H9 (cell line): ENCODE results near the gene PTN. TPM values are rescaled to one million over a fixed set of nuclear protein-coding genes. Genes with fewer than 3 reads are reported as not detected.

Source experiments
- DNase-seq: peaks from one replicate; pipeline ENCODE4 v3.0.0-alpha.2; 2017
- H2AFZ ChIP-seq: one replicate; pipeline ENCODE4 v1.6.1; 2013; ENCODE audit warnings: mild to moderate bottlenecking, low read length, control low read depth, moderate library complexity
- H2AK5ac ChIP-seq: 2 replicates; pipeline ENCODE4 v1.6.1; 2013; ENCODE audit warnings: low read length, control low read depth, mixed read lengths; ENCODE audit not compliant: insufficient read length
- H2BK120ac ChIP-seq: one replicate; pipeline ENCODE4 v1.6.1; 2013; ENCODE audit warnings: low read depth, mild to moderate bottlenecking, low read length, control low read depth, inconsistent platforms; ENCODE audit not compliant: poor library complexity, severe bottlenecking
- H2BK12ac ChIP-seq: 2 replicates; pipeline ENCODE4 v1.6.1; 2013; ENCODE audit warnings: low read length, control low read depth, mixed read lengths, low read depth; ENCODE audit not compliant: insufficient read length
- H2BK15ac ChIP-seq: 2 replicates; pipeline ENCODE4 v1.6.1; 2013; ENCODE audit warnings: low read depth, low read length, control low read depth
- H2BK20ac ChIP-seq: one replicate; pipeline ENCODE4 v1.6.1; 2013; ENCODE audit warnings: low read depth, mild to moderate bottlenecking, low read length, control low read depth, inconsistent platforms; ENCODE audit not compliant: poor library complexity, severe bottlenecking
- H2BK5ac ChIP-seq: 2 replicates; pipeline ENCODE4 v1.6.1; 2013; ENCODE audit warnings: low read length, control low read depth, mixed read lengths; ENCODE audit not compliant: insufficient read length
- H3K14ac ChIP-seq: 2 replicates; pipeline ENCODE4 v1.6.1; 2013; ENCODE audit warnings: low read length, control low read depth; ENCODE audit not compliant: insufficient read depth
- H3K18ac ChIP-seq: 2 replicates; pipeline ENCODE4 v1.6.1; 2013; ENCODE audit warnings: low read depth, mild to moderate bottlenecking, mixed read lengths, low read length, control low read depth; ENCODE audit not compliant: insufficient read length
- H3K23ac ChIP-seq: 2 replicates; pipeline ENCODE4 v1.6.1; 2013; ENCODE audit warnings: low read length, control low read depth, mixed read lengths, low read depth; ENCODE audit not compliant: insufficient read length
- H3K23me2 ChIP-seq: 2 replicates; pipeline ENCODE4 v1.6.1; 2013; ENCODE audit warnings: low read depth, mild to moderate bottlenecking, mixed read lengths, low read length, control low read depth; ENCODE audit not compliant: insufficient read length, poor library complexity, severe bottlenecking
- H3K27ac ChIP-seq: 2 replicates; pipeline ENCODE4 v1.5.1; 2013; ENCODE audit warnings: low read length, control low read depth, mixed read lengths, low read depth; ENCODE audit not compliant: insufficient read length
- H3K27me3 ChIP-seq: 2 replicates; pipeline ENCODE4 v1.6.1; 2013; ENCODE audit warnings: low read length, control low read depth, inconsistent platforms; ENCODE audit not compliant: insufficient read depth
- H3K4ac ChIP-seq: 2 replicates; pipeline ENCODE4 v1.6.1; 2013; ENCODE audit warnings: low read depth, mild to moderate bottlenecking, control low read depth, inconsistent platforms, low read length, moderate library complexity
- H3K4me1 ChIP-seq: 2 replicates; pipeline ENCODE4 v1.6.1; 2013; ENCODE audit warnings: low read length, control low read depth, inconsistent platforms; ENCODE audit not compliant: insufficient read depth
- H3K4me2 ChIP-seq: 2 replicates; pipeline ENCODE4 v1.6.1; 2013; ENCODE audit warnings: low read length, control low read depth, mixed read lengths; ENCODE audit not compliant: insufficient read length, insufficient read depth
- H3K56ac ChIP-seq: 2 replicates; pipeline ENCODE4 v1.6.1; 2013; ENCODE audit warnings: low read depth, mild to moderate bottlenecking, mixed read lengths, low read length, control low read depth; ENCODE audit not compliant: insufficient read length
- H3K79me1 ChIP-seq: 2 replicates; pipeline ENCODE4 v1.6.1; 2013; ENCODE audit warnings: low read depth, mild to moderate bottlenecking, moderate library complexity, low read length, control low read depth, inconsistent platforms; ENCODE audit not compliant: insufficient read depth, poor library complexity, severe bottlenecking
- H3K79me2 ChIP-seq: 2 replicates; pipeline ENCODE4 v1.6.1; 2013; ENCODE audit warnings: low read length, control low read depth, inconsistent platforms; ENCODE audit not compliant: insufficient read depth
- H3K9ac ChIP-seq: 2 replicates; pipeline ENCODE4 v1.6.1; 2013; ENCODE audit warnings: low read length, control low read depth, mixed read lengths; ENCODE audit not compliant: insufficient read length; ENCODE audit errors: extremely low read depth
- H3K9me3 ChIP-seq: one replicate; pipeline ENCODE4 v1.6.1; 2013; ENCODE audit warnings: low read depth, low read length, inconsistent platforms; ENCODE audit not compliant: control insufficient read depth
- H3T11ph ChIP-seq: one replicate; pipeline ENCODE4 v1.6.1; 2013; ENCODE audit warnings: mild to moderate bottlenecking, low read length, control low read depth, inconsistent platforms
- H4K20me1 ChIP-seq: one replicate; pipeline ENCODE4 v1.6.1; 2013; ENCODE audit not compliant: control insufficient read depth, insufficient read length, insufficient read depth
- H4K5ac ChIP-seq: 2 replicates; pipeline ENCODE4 v1.6.1; 2013; ENCODE audit warnings: low read depth, mild to moderate bottlenecking, mixed read lengths, low read length, control low read depth; ENCODE audit not compliant: insufficient read length
- H4K8ac ChIP-seq: replicated peaks from 2 replicates; pipeline ENCODE4 v1.6.1; 2013; ENCODE audit warnings: low read length, control low read depth, mixed read lengths, low read depth; ENCODE audit not compliant: insufficient read length
- H4K91ac ChIP-seq: 2 replicates; pipeline ENCODE4 v1.6.1; 2013; ENCODE audit warnings: low read depth, mild to moderate bottlenecking, moderate library complexity, mixed read lengths, low read length, control low read depth; ENCODE audit not compliant: insufficient read length
- H3K27ac Mint-ChIP-seq, 3 experiments: 2 replicates in 2 of 3; 3 replicates in 1 of 3; pipeline ENCODE4 v1.8.0; 2020 to 2021; ENCODE audit warnings: mixed read lengths in 3 of 3, mild to moderate bottlenecking in 1 of 3, moderate library complexity in 1 of 3
- H3K27me3 Mint-ChIP-seq: 2 replicates; pipeline ENCODE4 v1.8.0; 2021; ENCODE audit warnings: low read depth, mild to moderate bottlenecking, moderate library complexity, mixed read lengths
- H3K36me3 Mint-ChIP-seq, 3 experiments: 2 replicates in 2 of 3; 3 replicates in 1 of 3; pipeline ENCODE4 v1.8.0; 2020 to 2021; ENCODE audit warnings: low read depth in 3 of 3, mixed read lengths in 3 of 3; ENCODE audit not compliant: insufficient read depth in 1 of 3
- H3K4me1 Mint-ChIP-seq, 2 experiments: 2 replicates each; pipeline ENCODE4 v1.8.0; 2020; ENCODE audit warnings: mixed read lengths in 2 of 2
- H3K4me3 Mint-ChIP-seq, 2 experiments: 2 replicates in 1 of 2; 3 replicates in 1 of 2; pipeline ENCODE4 v1.8.0; 2020 to 2021; ENCODE audit warnings: mild to moderate bottlenecking in 2 of 2, mixed read lengths in 2 of 2, moderate library complexity in 1 of 2
- H3K9me3 Mint-ChIP-seq, 2 experiments: 2 replicates in 1 of 2; 3 replicates in 1 of 2; pipeline ENCODE4 v1.8.0; 2020; ENCODE audit warnings: mild to moderate bottlenecking in 2 of 2, mixed read lengths in 2 of 2, moderate library complexity in 1 of 2
- WGBS: extraction: QIAGEN DNeasy Blood & Tissue Kit; methylation state at CpG from one replicate; pipeline ENCODE4 v1.1.7; 2013; ENCODE audit warnings: missing lambda C conversion rate, low lambda C conversion rate, mixed read lengths; ENCODE audit not compliant: insufficient read length; ENCODE audit errors: extremely low coverage; 5-methylcytosine and 5-hydroxymethylcytosine counted together
- total RNA-seq: library from RNA; stranded (reverse); gene quantifications from 2 replicates; pipeline ENCODE4 v1.2.1, GENCODE V29; 2021
- TF ChIP-seq, protein P1 (sequence below): fragments of 200-600 bp; sonication (generic); conservative IDR thresholded peaks from 3 replicates; pipeline ENCODE4 v1.8.0; 2021; ENCODE audit warnings: antibody characterized with exemption, mild to moderate bottlenecking

Gene PTN
- total RNA-seq, 1 experiment from 2014 or later, result 16.5 TPM

DNA sequence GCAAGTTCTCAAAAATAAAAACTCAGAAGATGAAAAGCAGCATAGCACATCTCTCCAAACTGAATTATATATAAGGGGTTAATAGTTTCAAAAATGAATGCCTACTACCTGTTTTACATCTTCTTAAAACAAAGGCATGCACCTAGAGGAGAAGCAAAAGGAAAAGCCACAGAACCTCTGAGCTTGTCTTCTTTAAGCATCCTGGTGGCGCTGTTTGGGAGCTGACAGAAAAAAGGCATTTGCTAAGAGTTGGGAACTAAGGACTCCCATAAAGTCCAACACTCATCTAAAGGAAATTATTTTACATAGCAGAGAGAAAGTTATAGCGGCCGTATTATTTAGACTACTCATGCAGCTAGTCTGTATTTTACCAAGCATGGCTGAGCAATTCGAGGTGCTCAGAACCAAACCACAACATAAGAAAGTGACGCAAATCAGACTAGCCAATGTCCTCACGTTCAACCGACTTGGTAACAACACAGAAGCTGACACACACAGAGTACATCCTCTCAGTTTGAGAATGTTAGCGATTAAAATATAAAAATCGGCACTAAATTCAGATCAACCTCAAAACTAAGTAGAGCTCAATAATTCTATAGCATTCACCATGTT, 38.8 kb downstream of the PTN start:
- H3K9me3 Mint-ChIP-seq, result no peaks in the 10 kb centered on the region
- Histone ChIP-seq H3K56ac (no peak overlapping the region), H3K79me2 (no peaks in the 10 kb centered on the region), H4K91ac (no peak overlapping the region), H3K23ac (no peak overlapping the region), H4K20me1 (no peaks in the 10 kb centered on the region), H3K14ac (no peak overlapping the region), H3T11ph (no peak overlapping the region), H2AK5ac (no peak overlapping the region), H3K23me2 (no peaks in the 10 kb centered on the region), H3K4me2 (no peak overlapping the region), H2BK12ac (no peak overlapping the region), H3K18ac (no peak overlapping the region), H2BK5ac (no peak overlapping the region), H3K27me3 (no peaks in the 10 kb centered on the region), H2BK15ac (no peak overlapping the region), H4K5ac (no peak overlapping the region), H3K4ac (no peak overlapping the region), H3K27ac (no peak overlapping the region), H4K8ac (no peak overlapping the region), H3K4me1 (peaks cover 3% of the 10 kb centered on the region; the same call in 1 of the 2 replicates), H3K9me3 (no peaks in the 10 kb centered on the region), H3K79me1 (no peaks in the 10 kb centered on the region), H2BK120ac (no peak overlapping the region), H2AFZ (no peak overlapping the region), H3K9ac (no peak overlapping the region), H2BK20ac (no peak overlapping the region)
- H3K4me3 Mint-ChIP-seq, result no peak overlapping the region
- H3K36me3 Mint-ChIP-seq, result no peaks in the 10 kb centered on the region; a peak in 1 of 7 replicates
- no peak overlapping the region for H3K27ac Mint-ChIP-seq
- no peak for DNase-seq
- H3K4me1 Mint-ChIP-seq, result peaks cover 0 to 25% of the 10 kb centered on the region in 2 experiments
- no peaks in the 10 kb centered on the region for H3K27me3 Mint-ChIP-seq
- no CpG with 5 or more reads among the region's 9 CpGs for WGBS
- TF ChIP-seq, protein P1, sequence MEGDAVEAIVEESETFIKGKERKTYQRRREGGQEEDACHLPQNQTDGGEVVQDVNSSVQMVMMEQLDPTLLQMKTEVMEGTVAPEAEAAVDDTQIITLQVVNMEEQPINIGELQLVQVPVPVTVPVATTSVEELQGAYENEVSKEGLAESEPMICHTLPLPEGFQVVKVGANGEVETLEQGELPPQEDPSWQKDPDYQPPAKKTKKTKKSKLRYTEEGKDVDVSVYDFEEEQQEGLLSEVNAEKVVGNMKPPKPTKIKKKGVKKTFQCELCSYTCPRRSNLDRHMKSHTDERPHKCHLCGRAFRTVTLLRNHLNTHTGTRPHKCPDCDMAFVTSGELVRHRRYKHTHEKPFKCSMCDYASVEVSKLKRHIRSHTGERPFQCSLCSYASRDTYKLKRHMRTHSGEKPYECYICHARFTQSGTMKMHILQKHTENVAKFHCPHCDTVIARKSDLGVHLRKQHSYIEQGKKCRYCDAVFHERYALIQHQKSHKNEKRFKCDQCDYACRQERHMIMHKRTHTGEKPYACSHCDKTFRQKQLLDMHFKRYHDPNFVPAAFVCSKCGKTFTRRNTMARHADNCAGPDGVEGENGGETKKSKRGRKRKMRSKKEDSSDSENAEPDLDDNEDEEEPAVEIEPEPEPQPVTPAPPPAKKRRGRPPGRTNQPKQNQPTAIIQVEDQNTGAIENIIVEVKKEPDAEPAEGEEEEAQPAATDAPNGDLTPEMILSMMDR, result peak; percentile 39; the same call in 2 of the 3 replicates
